HCT116 (cell line): Measurements from ENCODE around the gene CHRD. TPM values are rescaled to one million over a fixed set of nuclear protein-coding genes. Genes with fewer than 3 reads are reported as not detected.
"Not testable (repeated sequence)": the region's sequence is repeated elsewhere in the genome, so short reads cannot be mapped to it uniquely, and the experiment has no call there.

Source experiments
- ATAC-seq: fragments of 200-7000 bp; cut with Tn5 transposase; 2 replicates; pipeline ENCODE4 v1.9.1; 2020; ENCODE audit warnings: mild to moderate bottlenecking, moderate library complexity
- BruUV-seq: library from RNA; stranded (reverse); fragments of 400-500 nt; replicated peaks from 2 replicates; lab custom pipeline; 2021; lab: Mats Ljungman, UMichigan
- CTCF ChIA-PET: fragments of 300-600 bp; sonication (Branson Sonifier 250); formaldehyde crosslinking; loops from one replicate; lab custom pipeline; 2021; ENCODE audit warnings: antibody characterized with exemption; lab: Charles Lee
- POLR2A ChIA-PET: fragments of 300-600, 350-600 bp; sonication (Branson Sonifier 250); formaldehyde crosslinking; loops from one replicate; lab custom pipeline; 2021; ENCODE audit warnings: antibody characterized with exemption; lab: Charles Lee
- RAD21 ChIA-PET, 2 experiments: fragments of 300-600 bp; sonication (Branson Sonifier 250); formaldehyde crosslinking; loops; one replicate each; lab custom pipeline; 2023; ENCODE audit warnings: low total read pairs in 2 of 2; ENCODE audit not compliant: uncharacterized antibody in 2 of 2, unreplicated experiment in 2 of 2, low non-redundant PET in 1 of 2; lab: Charles Lee
- DNase-seq: peaks from one replicate; pipeline ENCODE4 v3.0.0-alpha.2; 2010; ENCODE audit warnings: low read depth, low spot score
- H2AFZ ChIP-seq: fragments of 200-600 bp; shearing (Covaris generic), sonication (generic); 2 replicates; pipeline ENCODE4 v1.6.1; 2017; ENCODE audit warnings: low read depth, mixed run types, mixed read lengths, antibody characterized with exemption, low read length; ENCODE audit not compliant: poor library complexity, severe bottlenecking
- H3K27ac ChIP-seq: 2 replicates; pipeline ENCODE4 v1.5.1; 2012; ENCODE audit warnings: low read depth, low read length
- H3K27me3 ChIP-seq: fragments of 200-600 bp; sonication (generic); 2 replicates; pipeline ENCODE4 v1.6.1; 2016; ENCODE audit warnings: mixed run types, low read length, mixed read lengths; ENCODE audit not compliant: insufficient read depth
- H3K36me3 ChIP-seq, 2 experiments: fragments of 200-500 bp in 1 of 2; fragments of 200-600 bp in 1 of 2; sonication (Bioruptor generic) in 1 of 2; sonication (generic) in 1 of 2; 2 replicates each; pipeline versions ENCODE4 v1.5.1 to v1.6.1; 2014 to 2016; ENCODE audit warnings: low read length in 2 of 2, inconsistent platforms in 1 of 2, mixed read lengths in 1 of 2, mixed run types in 1 of 2; ENCODE audit not compliant: insufficient read depth in 2 of 2, control insufficient read depth in 1 of 2
- H3K4me1 ChIP-seq, 2 experiments: fragments of 200-600 bp in 1 of 2; sonication (generic) in 1 of 2; 2 replicates each; pipeline versions ENCODE4 v1.5.1 to v1.6.1; 2012 to 2017; ENCODE audit warnings: low read length in 2 of 2, inconsistent platforms in 1 of 2, mild to moderate bottlenecking in 1 of 2, mixed read lengths in 1 of 2, mixed run types in 1 of 2, moderate library complexity in 1 of 2; ENCODE audit not compliant: insufficient read depth in 2 of 2, control insufficient read depth in 1 of 2
- H3K4me2 ChIP-seq: fragments of 200-600 bp; sonication (generic); 2 replicates; pipeline ENCODE4 v1.6.1; 2017; ENCODE audit warnings: mixed run types, low read length, mixed read lengths
- H3K4me3 ChIP-seq, 2 experiments: fragments of 200-600 bp in 1 of 2; sonication (generic) in 1 of 2; replicated peaks in 1 of 2; 2 replicates each; pipeline ENCODE4 v1.5.1; 2011 to 2016; ENCODE audit warnings: low read length in 2 of 2, control low read depth in 1 of 2, low read depth in 1 of 2, mild to moderate bottlenecking in 1 of 2, mixed read lengths in 1 of 2, mixed run types in 1 of 2
- H3K79me2 ChIP-seq: fragments of 200-600 bp; sonication (generic); 2 replicates; pipeline ENCODE4 v1.6.1; 2017; ENCODE audit warnings: mild to moderate bottlenecking, mixed run types, low read length, moderate library complexity, mixed read lengths; ENCODE audit not compliant: insufficient read depth
- H3K9ac ChIP-seq: fragments of 200-600 bp; sonication (generic); 2 replicates; pipeline ENCODE4 v1.6.1; 2016; ENCODE audit warnings: low read length, mixed read lengths
- H3K9me2 ChIP-seq: fragments of 200-600 bp; sonication (generic), shearing (Covaris generic); 2 replicates; pipeline ENCODE4 v1.6.1; 2017; ENCODE audit warnings: mixed run types, mild to moderate bottlenecking, moderate library complexity; ENCODE audit not compliant: insufficient read depth
- H3K9me3 ChIP-seq, 2 experiments: fragments of 200-500 bp in 1 of 2; fragments of 200-600 bp in 1 of 2; sonication (Bioruptor generic) in 1 of 2; sonication (generic) in 1 of 2; 2 replicates each; pipeline ENCODE4 v1.6.1; 2014 to 2017; ENCODE audit warnings: low read length in 2 of 2, mixed read lengths in 2 of 2, inconsistent platforms in 1 of 2, low read depth in 1 of 2, mild to moderate bottlenecking in 1 of 2, mixed run types in 1 of 2, moderate library complexity in 1 of 2; ENCODE audit not compliant: control insufficient read depth in 1 of 2, insufficient read depth in 1 of 2
- H4K20me1 ChIP-seq: fragments of 200-600 bp; sonication (generic), shearing (Covaris generic); 2 replicates; pipeline ENCODE4 v1.6.1; 2017; ENCODE audit warnings: mixed run types, mild to moderate bottlenecking, moderate library complexity; ENCODE audit not compliant: insufficient read depth
- CBX3 ChIP-seq: IDR thresholded peaks from 2 replicates; pipeline ENCODE4 v1.6.1; 2012; ENCODE audit warnings: low read depth
- CEBPB ChIP-seq: IDR thresholded peaks from 2 replicates; pipeline ENCODE4 v1.6.1; 2012; ENCODE audit warnings: low read depth
- ELF1 ChIP-seq: IDR thresholded peaks from 2 replicates; pipeline ENCODE4 v1.6.1; 2012; ENCODE audit warnings: low read depth, borderline replicate concordance
- EZH2 ChIP-seq: fragments of 200-600 bp; sonication (generic); IDR thresholded peaks from 2 replicates; pipeline ENCODE4 v1.6.1; 2017; ENCODE audit warnings: antibody characterized with exemption, mixed run types
- POLR2A ChIP-seq: IDR thresholded peaks from 2 replicates; pipeline ENCODE4 v1.7.0; 2011; ENCODE audit warnings: borderline replicate concordance; ENCODE audit not compliant: insufficient read depth, insufficient read length; ENCODE audit errors: extremely low read depth
- POLR2AphosphoS5 ChIP-seq: IDR thresholded peaks from 2 replicates; pipeline ENCODE4 v1.6.1; 2011; ENCODE audit warnings: mild to moderate bottlenecking, low read depth, low read length, moderate library complexity
- RAD21 ChIP-seq: IDR thresholded peaks from 2 replicates; pipeline ENCODE4 v1.6.1; 2012; ENCODE audit warnings: low read depth, mild to moderate bottlenecking
- SRF ChIP-seq: IDR thresholded peaks from 2 replicates; pipeline ENCODE4 v1.6.1; 2012; ENCODE audit warnings: low read depth
- TCF7L2 ChIP-seq: IDR thresholded peaks from 2 replicates; pipeline ENCODE4 v1.7.0; 2011; ENCODE audit warnings: borderline replicate concordance, inconsistent platforms; ENCODE audit not compliant: insufficient read depth, insufficient read length; ENCODE audit errors: extremely low read depth
- intact Hi-C: fragments of 100-400 bp; cut with micrococcal nuclease; formaldehyde crosslinking; loops from 2 replicates; pipeline ENCODE4 v1.10.0; 2022
- total RNA-seq: library from RNA; stranded (reverse); gene quantifications from one replicate; pipeline ENCODE4 v1.2.1, GENCODE V29; 2021; ENCODE audit not compliant: unreplicated experiment

Gene CHRD
- total RNA-seq, 1 experiment from 2014 or later: 8.0 TPM

- H3K9me2 ChIP-seq: no peaks in the 10 kb centered on the region
- ChIA-PET POLR2A (no interaction called here), CTCF (no interaction called here), RAD21 (no interaction called here)
- no peak overlapping the region for H3K4me3 ChIP-seq
- intact Hi-C loops: no loop called here
- H3K27ac ChIP-seq: no peak overlapping the region
- no TSS peak for BruUV-seq
- peaks cover 22% of the 10 kb centered on the region; the same call in 1 of the 2 replicates for H3K79me2 ChIP-seq
- no peak overlapping the region for H3K9ac ChIP-seq
- no peak for DNase-seq
- no peak for TF ChIP-seq POLR2A
- no peak for TF ChIP-seq CBX3
- no peak for TF ChIP-seq TCF7L2
- no peak for TF ChIP-seq ELF1
- TF ChIP-seq EZH2: no peak
- no peak for TF ChIP-seq RAD21
- no peak for TF ChIP-seq POLR2AphosphoS5
- TF ChIP-seq CEBPB: no peak
- TF ChIP-seq SRF: no peak
- H3K9me3 ChIP-seq: no peaks in the 10 kb centered on the region
- H2AFZ ChIP-seq: no peak overlapping the region
- H3K4me1 ChIP-seq: peaks cover 2 to 35% of the 10 kb centered on the region in 2 experiments; a peak in 3 of 4 replicates
- no peak overlapping the region for H3K4me2 ChIP-seq
- H4K20me1 ChIP-seq: peaks cover 13% of the 10 kb centered on the region; the same call in 1 of the 2 replicates
- H3K27me3 ChIP-seq: no peaks in the 10 kb centered on the region
- peaks cover 11 to 14% of the 10 kb centered on the region in 2 experiments; a peak in 3 of 4 replicates for H3K36me3 ChIP-seq
- no peak for ATAC-seq
These were observed 40.9 kb upstream of the CHRD start for GRCh38 chr3:184339001-184339400.

DNA sequence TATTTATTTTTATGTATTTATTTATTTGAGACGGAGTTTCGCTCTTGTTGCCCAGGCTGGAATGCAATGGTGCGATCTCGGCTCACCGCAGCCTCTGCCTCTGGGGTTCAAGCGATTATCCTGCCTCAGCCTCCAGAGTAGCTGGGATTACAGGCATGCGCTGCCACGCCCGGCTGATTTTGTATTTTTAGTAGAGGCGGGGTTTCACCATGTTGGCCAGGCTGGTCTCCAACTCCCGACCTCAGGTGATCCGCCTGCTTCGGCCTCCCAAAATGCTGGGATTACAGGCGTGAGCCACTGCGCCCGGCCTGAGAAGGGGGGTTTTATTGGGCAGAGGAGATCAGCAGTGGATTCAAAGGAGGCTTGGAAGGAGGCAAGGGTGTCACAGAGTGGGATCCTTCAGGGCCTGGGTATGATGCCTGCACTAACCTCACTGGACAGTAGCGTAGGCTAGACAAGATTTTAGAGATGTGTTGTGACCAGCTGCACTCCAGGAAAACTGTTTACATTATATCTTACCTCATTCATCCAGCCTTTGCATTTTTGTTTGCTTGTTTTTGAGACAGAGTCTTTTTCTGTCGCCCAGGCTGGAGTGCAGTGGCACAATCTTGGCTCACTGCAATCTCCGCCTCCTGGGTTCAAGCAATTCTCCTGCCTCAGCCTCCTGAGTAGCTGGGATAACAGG lies 40.3 kb upstream of the CHRD start:
- H3K9me2 ChIP-seq, H3K4me2 ChIP-seq, H2AFZ ChIP-seq, POLR2A ChIA-PET, H3K9me3 ChIP-seq, H4K20me1 ChIP-seq, H3K27ac ChIP-seq, RAD21 ChIA-PET, H3K27me3 ChIP-seq, intact Hi-C loops, CTCF ChIA-PET, BruUV-seq, ATAC-seq, H3K36me3 ChIP-seq, DNase-seq, H3K9ac ChIP-seq, H3K4me3 ChIP-seq: not testable (repeated sequence)
- H3K79me2 ChIP-seq: peaks cover 22% of the 10 kb centered on the region; the same call in 1 of the 2 replicates
- H3K4me1 ChIP-seq: peaks cover 2 to 29% of the 10 kb centered on the region in 2 experiments; a peak in 3 of 4 replicates
